Measurements from ENCODE around the gene SAA1. TPM values are rescaled to one million over a fixed set of nuclear protein-coding genes. Genes with fewer than 3 reads are reported as not detected.

Gene SAA1
- 2.5 to 4.1 TPM (median 3.3 TPM) in 5 replicates for total RNA-seq (2022; extraction: Qiagen RNA extraction)

DNA sequence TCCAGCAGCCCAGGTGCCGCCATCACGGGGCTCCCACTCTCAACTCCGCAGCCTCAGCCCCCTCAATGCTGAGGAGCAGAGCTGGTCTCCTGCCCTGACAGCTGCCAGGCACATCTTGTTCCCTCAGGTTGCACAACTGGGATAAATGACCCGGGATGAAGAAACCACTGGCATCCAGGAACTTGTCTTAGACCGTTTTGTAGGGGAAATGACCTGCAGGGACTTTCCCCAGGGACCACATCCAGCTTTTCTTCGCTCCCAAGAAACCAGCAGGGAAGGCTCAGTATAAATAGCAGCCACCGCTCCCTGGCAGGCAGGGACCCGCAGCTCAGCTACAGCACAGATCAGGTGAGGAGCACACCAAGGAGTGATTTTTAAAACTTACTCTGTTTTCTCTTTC is at the start of gene SAA1:
Gene SAA1, plus strand, starts transcription at position 316 of the 400 bp plus-strand sequence. CDS start 624 bp downstream, outside the sequence.

DNA sequence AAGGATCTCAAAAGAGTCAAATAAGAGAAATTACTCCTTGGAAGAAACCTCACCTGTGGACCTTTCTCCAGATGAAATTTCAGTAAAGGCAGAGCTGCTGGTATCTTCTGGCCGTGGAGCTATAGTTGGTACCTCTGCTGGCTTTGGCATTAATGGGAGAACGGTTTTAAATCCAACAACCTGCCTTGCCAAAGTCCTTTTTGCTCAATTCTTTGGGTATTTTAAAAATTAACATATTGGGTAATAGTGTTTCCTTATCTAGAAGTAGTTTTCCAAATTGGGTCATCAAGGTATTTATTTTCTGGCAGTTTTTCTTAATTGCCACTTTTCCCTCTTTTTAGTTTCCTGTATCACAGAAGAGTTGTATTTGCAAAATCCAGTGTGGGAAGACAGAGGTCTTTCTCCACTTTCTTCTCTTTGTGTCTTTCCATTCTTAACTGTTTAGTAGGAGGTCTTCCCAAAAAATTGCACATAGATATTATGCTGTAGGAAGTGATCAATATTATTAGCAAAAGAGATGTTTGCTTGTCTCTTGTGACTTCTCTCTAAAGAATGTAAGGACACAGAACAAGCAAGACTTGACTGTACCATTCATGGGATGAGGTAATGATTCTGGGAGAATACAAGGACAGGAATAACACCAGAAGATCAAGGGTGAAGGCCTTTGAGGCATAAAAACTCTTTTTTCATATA is 29.3 kb upstream of the SAA1 start, which contains the start of gene SAA4:
Gene SAA4, minus strand, starts transcription at position 139 of the 693 bp plus-strand sequence. CDS start 876 bp downstream, outside the sequence.

DNA sequence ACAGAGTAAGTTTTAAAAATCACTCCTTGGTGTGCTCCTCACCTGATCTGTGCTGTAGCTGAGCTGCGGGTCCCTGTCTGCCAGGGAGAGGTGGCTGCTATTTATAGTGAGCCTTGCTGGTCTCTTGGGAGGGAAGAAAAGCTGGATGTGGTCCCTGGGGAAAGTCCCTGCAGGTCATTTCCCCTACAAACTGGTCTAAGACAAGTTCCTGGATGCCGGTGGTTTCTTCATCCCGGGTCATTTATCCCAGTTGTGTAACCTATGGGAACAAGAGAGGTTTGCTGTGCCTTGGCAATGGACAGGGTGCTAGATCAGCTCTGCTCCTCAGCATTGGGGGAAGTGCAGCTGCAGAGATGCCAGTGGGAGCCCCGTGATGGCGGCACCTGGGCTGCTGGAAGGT is 17.5 kb upstream of the SAA1 start, which contains the start of gene SAA2:
Gene SAA2, minus strand, starts transcription at position 108 of the 400 bp plus-strand sequence. CDS start 657 bp downstream, outside the sequence.

Other genes starting within 250 kb of the SAA1 start
- 0.01 to 0.03 TPM (median 0.02 TPM) in 5 replicates for gene TPH1, start 220.0 kb upstream of the SAA1 start, total RNA-seq (2022; extraction: Qiagen RNA extraction)
- 35.3 to 41.8 TPM (median 36.7 TPM) in 5 replicates for gene SAAL1, start 160.2 kb upstream of the SAA1 start, total RNA-seq (2022; extraction: Qiagen RNA extraction)
- 0.06 to 0.07 TPM in 2 of 5 replicates, not detected in the others for gene MRGPRX3, start 133.7 kb upstream of the SAA1 start, total RNA-seq (2022; extraction: Qiagen RNA extraction)
- not detected in 5 replicates for gene MRGPRX4, start 93.4 kb upstream of the SAA1 start, total RNA-seq (2022; extraction: Qiagen RNA extraction)
- gene SAA4, start 29.5 kb upstream of the SAA1 start, total RNA-seq (2022; extraction: Qiagen RNA extraction): not detected in 5 replicates
- 0.15 to 0.24 TPM in 2 of 5 replicates, not detected in the others for gene SAA2, start 17.6 kb upstream of the SAA1 start, total RNA-seq (2022; extraction: Qiagen RNA extraction)
- 12.1 to 17.6 TPM (median 13.5 TPM) in 5 replicates for gene HPS5, start 55.9 kb downstream of the SAA1 start, total RNA-seq (2022; extraction: Qiagen RNA extraction)
- gene GTF2H1, start 56.3 kb downstream of the SAA1 start, total RNA-seq (2022; extraction: Qiagen RNA extraction): 31.4 to 39.7 TPM (median 34.5 TPM) in 5 replicates
- gene LDHA, start 128.3 kb downstream of the SAA1 start, total RNA-seq (2022; extraction: Qiagen RNA extraction): 2,634 to 4,068 TPM (median 3,108 TPM) in 5 replicates
- gene LDHC, start 146.1 kb downstream of the SAA1 start, total RNA-seq (2022; extraction: Qiagen RNA extraction): 0.13 to 0.17 TPM (median 0.15 TPM) in 3 of 5 replicates, not detected in the others
- not detected in 5 replicates for gene LDHAL6A, start 189.6 kb downstream of the SAA1 start, total RNA-seq (2022; extraction: Qiagen RNA extraction)

All from A549 treated with AZD2906 at 1 μM for 4 hours (cell line).